ENCODE data around the gene PRSS21. TPM values are rescaled to one million over a fixed set of nuclear protein-coding genes. Genes with fewer than 3 reads are reported as not detected.

PRSS21 gene
- total RNA-seq, 2 donors from 2014 or later = 1.2 to 4.8 TPM

DNA sequence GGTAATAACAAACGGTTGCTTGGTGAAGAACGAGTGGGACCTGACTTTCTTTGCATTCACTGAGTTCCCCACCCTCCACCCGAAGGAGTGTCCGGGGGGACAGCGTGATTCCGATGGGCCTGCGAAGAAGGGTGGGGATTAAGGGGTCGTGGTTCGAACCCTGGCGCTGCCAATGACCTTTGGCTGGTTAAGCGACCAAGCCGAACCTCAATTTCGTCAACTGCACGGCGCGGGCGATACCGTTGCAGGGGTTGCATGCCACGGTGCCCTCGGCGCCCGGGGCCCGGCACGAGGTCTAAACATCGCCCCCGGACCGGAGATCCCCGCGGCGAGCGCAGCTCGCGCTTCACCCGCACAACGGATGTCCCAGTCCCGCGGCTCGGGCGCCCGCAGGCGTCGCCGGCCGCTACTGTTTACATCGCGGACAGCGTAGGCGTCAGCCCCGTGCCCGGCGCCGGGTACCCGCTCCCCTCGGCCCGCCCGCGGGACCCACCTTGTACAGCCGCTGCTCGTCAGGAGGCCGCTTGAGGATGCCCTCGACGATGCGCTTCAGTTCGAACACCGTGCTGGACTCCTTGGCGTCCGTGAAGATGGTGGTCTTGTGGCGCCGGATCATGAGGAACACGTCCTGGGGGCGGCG is 40.4 kb upstream of the PRSS21 start:
- Mint-ChIP-seq H3K4me1 (peaks cover 14% of the 10 kb centered on the region), H3K27me3 (no peaks in the 10 kb centered on the region), H3K9me3 (no peaks in the 10 kb centered on the region), H3K4me3 (peak overlapping the region; percentile 95), H3K27ac (peak overlapping the region; percentile 95), H3K36me3 (ENCODE audit: low read depth) (peaks cover 37% of the 10 kb centered on the region)
- ATAC-seq (replicated peaks) = peak; percentile 42

DNA sequence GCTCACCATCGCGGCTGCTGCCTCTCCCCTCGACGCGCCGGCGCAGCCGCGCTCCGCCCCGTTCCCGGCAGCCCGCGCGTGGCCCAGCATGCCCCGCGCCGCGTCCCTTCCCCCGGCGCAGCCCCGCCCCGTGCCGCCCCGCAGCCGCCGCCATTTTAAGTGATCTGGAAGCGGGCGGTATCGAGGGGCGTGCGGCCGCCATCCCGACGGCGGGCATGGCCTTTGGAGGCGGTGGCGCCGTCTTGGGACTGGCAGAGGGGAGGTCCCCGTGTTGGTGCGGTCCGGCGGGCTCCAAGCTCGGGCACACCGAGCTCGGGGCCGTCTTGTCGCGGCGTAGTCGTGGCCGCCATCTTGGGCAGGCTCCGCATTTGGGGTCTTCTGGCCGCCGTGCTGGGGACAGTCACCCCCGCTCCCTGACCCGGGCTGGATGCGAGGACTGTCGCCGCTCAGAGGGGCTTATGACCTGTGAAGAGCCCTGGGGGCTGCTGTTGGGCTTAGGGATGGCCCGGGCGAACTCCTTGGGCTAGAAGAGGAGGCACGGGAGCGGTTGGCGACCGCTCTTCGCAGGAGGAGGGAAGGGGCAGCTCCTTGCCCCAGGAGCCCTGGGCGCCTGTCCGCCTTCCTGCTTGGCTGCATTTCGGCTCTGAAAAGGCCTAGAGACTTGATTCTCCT is 39.7 kb upstream of the PRSS21 start, which contains the start of gene ELOB:
Gene ELOB, minus strand, starts transcription at position 50 of the 672 bp plus-strand sequence. Its CDS starts 41 bp downstream, at position 9.
- no peaks in the 10 kb centered on the region for H3K27me3 Mint-ChIP-seq
- H3K36me3 Mint-ChIP-seq (ENCODE audit: low read depth) = peaks cover 30% of the 10 kb centered on the region
- H3K9me3 Mint-ChIP-seq = no peaks in the 10 kb centered on the region
- H3K27ac Mint-ChIP-seq = peak within 1 kb of the TSS; percentile 95
- peaks cover 10% of the 10 kb centered on the region for H3K4me1 Mint-ChIP-seq
- peak; percentile 95 for ATAC-seq (replicated peaks)
- peak within 1 kb of the TSS; percentile 95 for H3K4me3 Mint-ChIP-seq

DNA sequence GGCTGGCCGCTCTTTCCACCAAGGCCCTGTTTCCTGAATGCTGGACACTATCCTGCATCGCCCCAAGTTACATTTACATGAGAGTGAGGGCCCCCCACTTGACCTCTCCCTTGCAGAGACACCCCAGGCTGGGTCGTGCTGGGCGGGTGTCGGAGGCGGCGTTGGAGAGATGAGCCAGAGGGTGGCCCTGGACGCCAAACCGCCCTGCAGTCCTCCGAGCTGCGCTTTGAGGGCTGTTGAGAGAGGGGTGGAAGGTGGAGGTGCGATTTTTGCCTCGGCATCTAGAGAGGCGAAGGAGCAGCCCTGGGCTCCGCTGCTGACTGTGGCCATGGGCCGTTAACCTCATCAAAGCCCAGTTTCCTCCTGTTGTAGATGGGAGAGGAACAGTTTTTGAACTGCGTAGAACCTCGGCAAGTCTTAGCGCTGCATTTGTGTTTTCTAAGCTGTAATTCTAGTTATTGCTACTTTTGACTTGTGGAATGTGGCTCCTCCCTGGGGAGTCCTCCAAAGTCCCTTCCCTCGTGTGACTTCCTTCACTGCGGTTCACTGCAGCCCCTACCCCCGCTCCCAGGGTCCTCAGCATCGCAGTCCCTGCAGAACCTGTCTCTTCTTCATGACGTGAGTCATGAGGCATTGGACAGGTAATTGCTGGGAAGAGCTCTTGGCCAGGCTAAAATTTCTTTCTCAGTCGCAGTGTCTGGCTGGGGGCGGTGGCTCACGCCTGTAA is 39.0 kb upstream of the PRSS21 start:
- peaks cover 23% of the 10 kb centered on the region for H3K36me3 Mint-ChIP-seq (ENCODE audit: low read depth)
- H3K4me3 Mint-ChIP-seq = peak overlapping the region; percentile 95
- peaks cover 9% of the 10 kb centered on the region for H3K4me1 Mint-ChIP-seq
- no peaks in the 10 kb centered on the region for H3K27me3 Mint-ChIP-seq
- no peaks in the 10 kb centered on the region for H3K9me3 Mint-ChIP-seq
- ATAC-seq (replicated peaks) = peak; percentile 29
- peak overlapping the region; percentile 95 for H3K27ac Mint-ChIP-seq

DNA sequence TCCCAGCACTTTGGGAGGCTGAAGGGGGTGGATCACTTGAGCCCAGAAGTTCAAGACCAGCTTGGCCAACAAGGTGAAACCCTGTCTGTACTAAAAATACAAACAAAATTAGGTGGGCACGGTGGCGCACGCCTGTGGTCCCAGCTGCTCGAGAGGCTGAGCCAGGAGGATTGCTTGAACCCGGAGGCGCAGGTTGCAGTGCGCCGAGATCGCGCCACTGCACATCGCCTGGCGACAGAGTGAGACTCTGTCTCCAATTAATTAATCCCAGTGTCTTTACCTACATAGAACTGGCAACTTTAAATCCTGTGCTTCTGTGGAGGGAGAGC is 38.4 kb upstream of the PRSS21 start:
- H3K4me3 Mint-ChIP-seq = peak overlapping the region; percentile 95
- no peak for ATAC-seq (replicated peaks)
- peaks cover 9% of the 10 kb centered on the region for H3K4me1 Mint-ChIP-seq
- peak overlapping the region; percentile 95 for H3K27ac Mint-ChIP-seq
- H3K9me3 Mint-ChIP-seq = no peaks in the 10 kb centered on the region
- peaks cover 21% of the 10 kb centered on the region for H3K36me3 Mint-ChIP-seq (ENCODE audit: low read depth)
- H3K27me3 Mint-ChIP-seq = no peaks in the 10 kb centered on the region

DNA sequence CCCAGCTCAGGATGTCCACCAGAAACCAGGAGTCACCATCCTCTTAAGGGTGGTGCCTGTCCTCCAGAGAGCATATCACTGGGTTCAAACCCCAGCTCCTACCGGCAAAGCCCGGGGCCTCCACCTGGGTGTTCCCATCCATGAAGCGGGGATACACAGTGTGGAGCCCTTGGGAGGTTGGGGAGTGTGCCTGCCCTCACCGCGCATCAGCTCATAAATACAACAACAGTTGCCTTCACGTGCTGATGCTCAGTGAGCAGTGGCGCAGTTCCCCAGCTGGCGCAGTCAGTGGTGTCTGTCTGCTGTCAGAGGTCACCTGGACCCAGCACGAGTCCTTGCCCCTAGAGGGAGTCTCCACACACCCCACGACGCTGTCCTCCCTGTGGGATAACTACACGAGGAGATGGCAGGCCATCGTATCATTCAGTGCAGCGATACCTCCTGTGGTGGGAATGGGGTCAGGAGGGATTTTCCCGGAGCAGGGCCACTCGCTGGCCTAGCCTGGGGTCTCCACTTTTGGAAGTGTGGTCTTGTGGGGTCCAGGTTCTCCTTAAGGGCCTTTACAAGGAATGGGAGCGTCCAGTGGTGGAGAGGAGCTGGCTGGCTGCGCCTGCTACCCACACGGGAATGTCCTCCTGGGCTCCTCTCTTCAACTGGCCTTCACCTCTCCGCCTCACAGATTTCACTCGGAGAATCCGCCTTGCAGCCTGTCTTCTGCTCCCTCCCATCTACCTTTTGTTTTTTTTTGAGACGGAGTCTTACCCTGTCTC is 37.7 kb upstream of the PRSS21 start:
- no peak for ATAC-seq (replicated peaks)
- no peaks in the 10 kb centered on the region for H3K27me3 Mint-ChIP-seq
- H3K9me3 Mint-ChIP-seq = no peaks in the 10 kb centered on the region
- H3K4me3 Mint-ChIP-seq = peak overlapping the region; percentile 95
- H3K4me1 Mint-ChIP-seq = peaks cover 9% of the 10 kb centered on the region
- peaks cover 19% of the 10 kb centered on the region for H3K36me3 Mint-ChIP-seq (ENCODE audit: low read depth)
- H3K27ac Mint-ChIP-seq = no peak overlapping the region

DNA sequence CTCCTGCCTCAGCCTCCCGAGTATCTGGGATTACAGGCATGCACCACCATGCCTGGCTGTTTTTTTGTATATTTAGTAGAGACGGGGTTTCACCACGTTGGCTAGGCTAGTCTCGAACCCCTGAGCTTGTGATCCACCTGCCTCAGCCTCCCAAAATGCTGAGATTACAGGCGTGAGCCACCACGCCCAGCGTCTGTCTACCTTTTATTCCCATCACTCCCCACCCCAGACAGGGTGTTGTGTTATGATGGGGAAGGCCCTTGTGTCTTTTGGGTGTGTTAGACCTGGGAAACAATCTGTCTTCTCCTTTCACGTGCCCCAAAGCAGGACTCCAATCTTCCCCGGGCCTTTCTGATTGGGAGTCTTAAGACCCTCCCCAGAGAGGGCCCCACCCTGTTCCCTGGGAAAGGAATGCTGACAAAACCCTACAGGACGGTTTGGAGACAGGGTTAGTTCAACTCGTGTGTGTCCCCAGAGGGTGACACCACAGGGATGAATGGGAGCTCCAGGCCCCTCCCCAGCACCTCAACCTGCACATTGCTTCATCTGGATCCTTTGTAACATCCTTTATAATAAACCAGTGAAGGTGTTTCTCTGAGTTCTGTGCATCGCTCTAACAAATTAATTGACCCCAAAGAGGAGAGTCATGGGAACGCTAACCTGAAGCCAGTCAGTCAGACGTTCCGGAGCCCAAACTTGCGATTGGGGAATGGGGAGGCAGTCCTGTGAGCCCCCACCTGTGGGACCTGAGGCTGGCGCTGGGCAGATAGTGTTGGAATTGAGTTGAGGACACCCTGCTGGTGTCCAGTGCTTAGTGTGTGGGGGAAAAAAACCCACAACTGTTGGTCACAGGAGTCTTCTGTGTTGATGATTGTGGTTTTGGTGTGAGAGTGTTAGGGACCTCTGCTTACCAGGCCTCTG is 36.8 kb upstream of the PRSS21 start:
- Mint-ChIP-seq H3K27me3 (no peaks in the 10 kb centered on the region), H3K27ac (no peak overlapping the region), H3K4me1 (peaks cover 9% of the 10 kb centered on the region), H3K9me3 (no peaks in the 10 kb centered on the region), H3K36me3 (ENCODE audit: low read depth) (peaks cover 14% of the 10 kb centered on the region), H3K4me3 (peak overlapping the region; percentile 31)
- no peak for ATAC-seq (replicated peaks)

DNA sequence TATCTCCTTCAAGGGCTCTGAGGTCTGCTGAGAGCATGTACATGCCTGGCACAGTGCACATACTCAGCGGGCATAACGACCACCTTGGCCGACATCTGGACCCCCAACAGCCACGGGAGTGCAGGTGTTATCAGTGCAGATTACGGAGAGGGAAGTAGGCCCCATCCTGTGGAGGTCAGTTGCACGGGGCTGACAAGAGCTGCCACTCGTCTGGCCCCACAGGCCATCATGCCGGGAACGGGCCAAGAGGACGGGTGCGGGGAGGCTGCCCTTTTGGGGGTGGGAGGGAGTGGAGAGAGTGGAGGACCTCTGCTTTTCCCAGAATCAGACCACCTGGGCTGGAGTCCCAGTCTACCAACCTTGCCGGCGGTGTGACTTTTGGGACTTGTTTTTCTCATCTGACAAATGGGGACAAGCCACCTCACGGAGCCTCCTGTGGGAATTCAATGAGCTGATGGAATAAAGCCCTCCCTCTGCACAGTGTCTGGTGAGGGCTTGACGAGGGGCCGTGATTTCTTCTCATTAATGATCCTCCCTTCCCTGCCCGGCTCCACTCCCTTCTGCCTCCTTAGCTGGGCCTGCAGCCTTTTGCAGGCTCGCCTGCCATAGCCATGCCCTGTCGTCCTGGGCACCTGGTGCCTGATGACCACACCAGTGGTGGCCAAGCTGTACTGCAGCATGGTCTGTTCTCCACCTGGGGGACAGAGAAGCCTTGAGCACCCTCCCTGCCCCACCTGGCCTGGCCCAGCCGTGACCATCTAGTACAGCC is 34.3 kb upstream of the PRSS21 start:
- H3K9me3 Mint-ChIP-seq = no peaks in the 10 kb centered on the region
- no peaks in the 10 kb centered on the region for H3K27me3 Mint-ChIP-seq
- H3K4me1 Mint-ChIP-seq = peaks cover 5% of the 10 kb centered on the region
- H3K36me3 Mint-ChIP-seq (ENCODE audit: low read depth) = peaks cover 7% of the 10 kb centered on the region
- no peak overlapping the region for H3K4me3 Mint-ChIP-seq
- no peak for ATAC-seq (replicated peaks)
- H3K27ac Mint-ChIP-seq = peak overlapping the region; percentile 22

DNA sequence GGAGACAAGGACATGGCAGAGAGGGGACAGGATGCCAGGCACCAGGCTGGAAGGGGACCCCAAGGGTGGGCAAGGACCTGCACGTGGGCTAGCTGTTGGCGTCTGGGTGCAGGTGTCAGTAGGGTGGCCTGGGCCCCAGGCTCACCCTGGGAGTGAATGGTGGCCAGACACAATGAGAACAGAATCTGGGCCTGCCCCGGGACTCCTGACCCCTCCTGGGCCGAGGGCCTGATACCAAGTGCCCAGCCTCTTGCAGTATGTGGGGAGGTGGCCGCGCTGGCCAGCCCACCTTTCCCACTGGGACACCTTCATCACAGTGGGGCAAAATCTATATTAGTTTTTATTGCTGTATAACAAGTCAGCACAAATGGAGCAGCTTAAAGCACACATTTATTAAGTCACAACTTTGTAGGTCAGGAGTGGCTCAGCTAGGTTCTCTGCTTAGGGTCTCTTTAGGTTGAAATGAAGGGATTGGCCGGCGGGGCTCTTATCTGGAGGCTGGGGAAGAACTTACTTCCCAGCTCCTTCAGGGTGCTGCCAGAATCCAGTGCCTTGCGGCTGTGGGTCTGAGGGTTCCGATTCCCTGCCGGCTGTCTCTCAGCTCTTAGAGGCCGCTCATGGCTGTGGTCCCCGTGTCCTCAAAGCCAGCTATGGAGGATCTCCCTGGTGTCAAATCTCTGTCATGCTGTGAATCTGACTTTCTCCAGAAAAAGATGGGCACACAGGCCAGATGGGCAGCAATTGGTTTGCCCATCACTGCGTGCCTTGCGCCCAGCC is 33.3 kb upstream of the PRSS21 start:
- Mint-ChIP-seq H3K4me1 (no peaks in the 10 kb centered on the region), H3K27me3 (no peaks in the 10 kb centered on the region), H3K4me3 (peak overlapping the region; percentile 84), H3K9me3 (no peaks in the 10 kb centered on the region), H3K27ac (peak overlapping the region; percentile 22), H3K36me3 (ENCODE audit: low read depth) (no peaks in the 10 kb centered on the region)
- ATAC-seq (replicated peaks) = no peak

DNA sequence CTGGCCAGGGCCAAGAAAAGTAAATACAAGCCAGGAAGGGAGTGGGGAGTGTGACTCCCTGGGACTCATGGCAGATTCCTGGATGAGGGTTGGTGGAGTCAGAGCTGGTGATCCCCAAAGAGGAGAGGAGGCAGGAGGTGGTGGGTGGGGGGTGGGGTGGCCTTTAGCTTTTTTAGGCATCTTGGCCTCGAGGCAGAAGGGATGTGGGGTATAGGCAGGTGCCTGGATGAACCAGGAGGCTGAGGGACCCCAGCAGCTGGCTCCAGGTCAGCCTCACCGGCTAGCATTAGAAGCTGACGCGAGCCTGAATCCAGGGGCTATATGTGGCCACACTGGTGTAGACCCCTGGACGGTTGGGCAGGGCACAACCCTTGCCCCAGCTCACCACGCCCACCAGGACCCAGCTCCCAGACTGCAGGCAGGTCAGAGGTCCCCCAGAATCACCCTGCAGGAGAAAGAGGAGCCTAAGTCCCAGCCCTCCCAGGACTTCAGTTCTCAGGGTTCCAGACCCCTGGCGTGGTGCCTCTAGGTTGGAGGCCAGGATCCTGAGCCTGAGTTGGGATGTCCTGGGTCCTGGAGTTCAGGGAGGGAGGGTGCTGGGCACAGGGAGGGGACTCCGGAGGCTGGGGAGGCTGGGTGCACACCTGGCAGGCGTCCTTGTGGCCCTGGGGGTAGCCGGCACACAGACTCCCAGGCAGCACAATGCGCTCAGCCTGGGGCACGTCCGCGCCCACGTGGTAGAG is 32.5 kb upstream of the PRSS21 start:
- Mint-ChIP-seq H3K27ac (peak overlapping the region; percentile 81), H3K4me3 (peak overlapping the region; percentile 84), H3K9me3 (no peaks in the 10 kb centered on the region), H3K4me1 (no peaks in the 10 kb centered on the region), H3K36me3 (ENCODE audit: low read depth) (no peaks in the 10 kb centered on the region), H3K27me3 (peaks cover 2% of the 10 kb centered on the region)
- ATAC-seq (replicated peaks) = no peak

DNA sequence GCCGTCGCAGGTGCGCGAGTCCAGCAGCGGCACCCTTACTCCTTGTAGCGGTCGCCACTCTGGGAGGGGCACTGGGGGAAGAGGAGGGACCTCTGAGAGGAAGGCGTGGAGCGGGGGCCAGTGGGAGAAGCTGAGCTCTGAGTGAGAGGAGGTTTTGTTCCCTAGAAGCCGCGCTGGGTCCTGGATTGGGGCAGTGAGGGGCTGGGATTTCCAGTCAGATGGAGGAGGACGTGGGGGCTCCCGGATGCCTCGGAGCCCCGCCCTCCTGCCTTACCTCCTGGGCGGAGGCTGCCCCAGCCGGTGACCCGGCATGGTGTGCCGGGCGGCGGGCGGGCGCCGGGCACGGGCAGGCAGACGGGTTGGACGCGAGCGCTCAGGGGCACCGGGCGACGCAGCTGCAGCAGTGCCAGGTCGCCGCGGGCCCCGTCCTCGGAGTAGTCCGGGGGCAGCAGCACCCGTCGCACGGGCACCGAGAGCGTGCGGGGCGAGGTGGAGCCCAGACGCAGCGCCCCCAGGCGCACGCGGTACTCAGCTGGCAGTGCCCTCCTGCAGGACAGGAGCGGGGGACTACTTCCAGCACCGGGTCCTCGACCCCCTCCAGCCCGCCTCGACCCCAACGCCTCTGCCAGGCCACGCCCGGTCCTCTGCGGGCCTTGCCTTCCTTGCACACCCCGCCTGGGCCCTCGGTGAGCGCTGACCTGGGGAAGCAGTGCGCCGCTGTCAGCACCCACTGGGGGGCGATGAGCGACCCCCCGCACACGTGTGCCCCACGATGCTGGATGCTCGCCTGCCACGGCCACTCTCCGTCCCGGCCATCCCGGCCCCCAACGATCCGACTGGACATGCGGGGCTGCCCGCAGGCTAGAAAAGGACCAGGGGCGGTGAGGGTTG is 31.7 kb upstream of the PRSS21 start:
- Mint-ChIP-seq H3K27me3 (peaks cover 6% of the 10 kb centered on the region), H3K9me3 (no peaks in the 10 kb centered on the region), H3K4me3 (peak overlapping the region; percentile 84), H3K36me3 (ENCODE audit: low read depth) (no peaks in the 10 kb centered on the region), H3K27ac (peak overlapping the region; percentile 81), H3K4me1 (no peaks in the 10 kb centered on the region)
- ATAC-seq (replicated peaks) = peak; percentile 79

DNA sequence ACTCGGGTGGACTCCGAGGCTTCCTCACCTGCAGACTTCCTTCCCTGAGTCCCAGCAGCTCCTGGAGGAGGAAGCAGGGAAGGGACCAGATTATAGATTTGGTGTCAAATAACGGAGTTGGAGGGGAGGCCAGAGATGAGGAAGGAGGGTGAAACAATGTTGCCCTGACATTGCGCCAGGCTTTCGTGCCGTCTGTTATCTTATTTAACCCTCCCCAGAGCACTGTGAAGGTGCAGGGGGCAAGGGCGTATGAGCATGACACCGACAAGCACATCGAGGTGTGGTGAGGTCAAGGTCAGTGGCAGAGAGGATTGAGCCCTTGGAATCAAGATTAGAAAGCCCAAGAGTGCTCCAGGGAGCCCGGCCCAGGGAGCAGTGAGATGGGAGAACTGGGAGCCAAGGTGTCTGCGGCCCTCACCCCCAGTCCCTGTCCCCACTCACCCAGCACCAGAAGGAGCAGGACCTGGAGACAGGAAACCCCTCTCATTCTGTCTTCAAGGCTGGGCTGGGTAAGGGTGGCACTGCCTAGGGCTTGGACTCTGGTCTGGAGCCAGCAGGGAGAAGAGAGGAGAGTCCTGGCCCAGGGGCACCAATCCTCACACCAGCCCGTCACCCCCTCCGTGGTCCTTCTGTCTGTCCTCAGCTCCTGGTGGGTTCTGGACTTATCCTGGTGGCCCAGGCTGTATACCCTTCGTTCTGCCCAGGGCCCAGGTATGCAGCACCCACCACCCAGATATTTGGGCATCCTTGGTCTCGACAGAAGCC is 30.8 kb upstream of the PRSS21 start:
- Mint-ChIP-seq H3K4me3 (peak overlapping the region; percentile 36), H3K36me3 (ENCODE audit: low read depth) (no peaks in the 10 kb centered on the region), H3K27me3 (peaks cover 10% of the 10 kb centered on the region), H3K4me1 (no peaks in the 10 kb centered on the region), H3K9me3 (no peaks in the 10 kb centered on the region), H3K27ac (no peak overlapping the region)
- ATAC-seq (replicated peaks) = no peak

All from activated T-helper 17 cell treated with anti-CD3 and anti-CD28 coated beads, Interleukin-2, amount 50 U/mL, for 72 hours (primary cell).